ENCODE measurements around the gene DAB1.

- no peak for TF ChIP-seq ZNF274 (IDR thresholded peaks at IDR 0.05; ENCODE audit: low read depth, low read length)
- no peak for TF ChIP-seq YY1 (IDR thresholded peaks at IDR 0.05; ENCODE audit: insufficient read depth, insufficient read length)
These were observed 107.0 kb downstream of the DAB1 start for GRCh38 chr1:57316861-57317260.
